Keratinocyte (primary cell): ENCODE results near the gene HPS6.

Experiments used
- EZH2 ChIP-seq: IDR thresholded peaks from one replicate; pipeline ENCODE4 v1.6.1; 2012; ENCODE audit warnings: inconsistent platforms, mild to moderate bottlenecking, low read length, moderate library complexity
- TF ChIP-seq, protein P1 (sequence below), 3 experiments: IDR thresholded peaks in 1 of 3; conservative IDR thresholded peaks in 1 of 3; optimal IDR thresholded peaks in 1 of 3; 2 replicates in 2 of 3; 3 replicates in 1 of 3; pipeline versions ENCODE3 to v1.5.1; 2011; ENCODE audit warnings: low read length in 3 of 3, mild to moderate bottlenecking in 3 of 3, moderate library complexity in 2 of 3, control low read depth in 1 of 3, inconsistent platforms in 1 of 3; ENCODE audit not compliant: insufficient read depth in 2 of 3; ENCODE audit errors: extremely low read depth in 1 of 3

DNA sequence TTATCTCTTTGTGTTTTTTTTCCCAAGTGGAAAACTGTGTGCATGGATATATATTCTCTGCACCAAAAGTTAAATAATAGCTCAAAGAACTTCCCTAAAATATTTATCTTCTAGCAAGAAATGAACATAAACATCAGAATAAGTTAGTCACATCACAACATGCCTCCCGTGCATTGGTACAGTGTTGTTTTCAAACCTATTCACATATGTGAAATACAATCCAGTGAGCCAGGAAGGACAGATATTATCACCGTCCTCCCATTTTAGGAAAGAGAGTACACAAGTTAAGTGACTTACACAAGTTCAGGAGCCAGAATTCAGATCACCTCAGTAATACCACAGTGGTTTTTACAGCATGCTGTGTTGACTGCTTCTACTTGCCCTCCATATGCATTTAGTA is 31.4 kb upstream of the HPS6 start:
- TF ChIP-seq EZH2, result no peak
- TF ChIP-seq, protein P1, sequence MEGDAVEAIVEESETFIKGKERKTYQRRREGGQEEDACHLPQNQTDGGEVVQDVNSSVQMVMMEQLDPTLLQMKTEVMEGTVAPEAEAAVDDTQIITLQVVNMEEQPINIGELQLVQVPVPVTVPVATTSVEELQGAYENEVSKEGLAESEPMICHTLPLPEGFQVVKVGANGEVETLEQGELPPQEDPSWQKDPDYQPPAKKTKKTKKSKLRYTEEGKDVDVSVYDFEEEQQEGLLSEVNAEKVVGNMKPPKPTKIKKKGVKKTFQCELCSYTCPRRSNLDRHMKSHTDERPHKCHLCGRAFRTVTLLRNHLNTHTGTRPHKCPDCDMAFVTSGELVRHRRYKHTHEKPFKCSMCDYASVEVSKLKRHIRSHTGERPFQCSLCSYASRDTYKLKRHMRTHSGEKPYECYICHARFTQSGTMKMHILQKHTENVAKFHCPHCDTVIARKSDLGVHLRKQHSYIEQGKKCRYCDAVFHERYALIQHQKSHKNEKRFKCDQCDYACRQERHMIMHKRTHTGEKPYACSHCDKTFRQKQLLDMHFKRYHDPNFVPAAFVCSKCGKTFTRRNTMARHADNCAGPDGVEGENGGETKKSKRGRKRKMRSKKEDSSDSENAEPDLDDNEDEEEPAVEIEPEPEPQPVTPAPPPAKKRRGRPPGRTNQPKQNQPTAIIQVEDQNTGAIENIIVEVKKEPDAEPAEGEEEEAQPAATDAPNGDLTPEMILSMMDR (optimal IDR thresholded peaks at IDR 0.05 in 1 of 3, IDR thresholded peaks at IDR 0.05 in 1 of 3, conservative IDR thresholded peaks at IDR 0.05 in 1 of 3; ENCODE audit: extremely low read depth in 1 of 3, insufficient read depth in 2 of 3, low read length in 3 of 3), result no peak
